ENCODE results near the gene EXOSC5. TPM values are rescaled to one million over a fixed set of nuclear protein-coding genes. Genes with fewer than 3 reads are reported as not detected.

EXOSC5 gene
- total and polyA plus RNA-seq, 9 of the 15 experiments (the other 6 are each of a cell fraction or from before 2014, with no cell fraction given): 10.9 to 75.5 (median 37.8) TPM

GRCh38 chr19:41411100-41411967 lies 14.2 kb upstream of the EXOSC5 start:
- Histone ChIP-seq H3K4me3 (no peak overlapping the region), H3K9me1 (ENCODE audit: control insufficient read depth, insufficient read depth, low read length) (no peaks in the 10 kb centered on the region), H3K79me2 (ENCODE audit: control insufficient read depth, insufficient read depth, low read length) (no peaks in the 10 kb centered on the region), H3K4me1 (replicated peaks in 1 of 2; ENCODE audit: control insufficient read depth in 2 of 2, insufficient read depth in 2 of 2, low read length in 2 of 2) (peaks cover 7 to 12% of the 10 kb centered on the region in 2 experiments; a peak in 4 of 5 replicates), H3K36me3 (ENCODE audit: control insufficient read depth, insufficient read depth, low read length) (peaks cover 30% of the 10 kb centered on the region; the same call in 1 of the 3 replicates), H3K27ac (ENCODE audit: extremely low read depth, low read depth, low read length) (no peak overlapping the region), H3K9ac (ENCODE audit: insufficient read depth in 1 of 2, low read depth in 2 of 2, low read length in 2 of 2) (0 out of 4 replicates have a peak overlapping the region, but pooled peaks of 1 of the 2 experiments have one; percentile 60), H3K9me3 (replicated peaks; ENCODE audit: control insufficient read depth, insufficient read depth, low read depth, low read length) (no peaks in the 10 kb centered on the region), H2AFZ (ENCODE audit: low read depth, low read length) (no peak overlapping the region), H3K27me3 (ENCODE audit: control insufficient read depth in 2 of 2, insufficient read depth in 2 of 2, low read length in 2 of 2) (no peaks in the 10 kb centered on the region), H3K4me2 (ENCODE audit: insufficient read depth, low read length) (no peak overlapping the region), H4K20me1 (replicated peaks; ENCODE audit: control insufficient read depth, insufficient read depth, low read length) (no peaks in the 10 kb centered on the region)
- POLR2A ChIA-PET: interaction anchor here (1.1 to 1.2 kb wide), 2 partner anchors 12 kb away, joined by 3 to 4 read pairs; no protein-coding TSS in a partner anchor
- DNase-seq (ENCODE audit: extremely low read depth in 1 of 4, low spot score in 3 of 4): no peak
- 79% methylated on average over 8 of the region's 9 CpGs for WGBS (ENCODE audit: insufficient coverage, low coverage, missing lambda C conversion rate)
- TF ChIP-seq ZKSCAN1 (IDR thresholded peaks at IDR 0.05; ENCODE audit: low read depth, low read length): peak; percentile 70
- no peak for TF ChIP-seq SRF (CRISPR knock-in tag; IDR thresholded peaks at IDR 0.05)
- BruUV-seq (replicated peaks): no TSS peak
- CTCF ChIA-PET (ENCODE audit: low intra/inter-chr PET ratio): no interaction called here
- no peak for ATAC-seq
- FAIRE-seq: no peak
- intact Hi-C loops (cut with micrococcal nuclease): no loop called here
- in situ Hi-C loops (cut with MboI): no loop called here
